Right kidney (tissue), 1 donor: ENCODE data around the gene CSF2RB.
A peak's percentile ranks its signal among the peaks of the same experiment; 100 is the strongest.

Experiments
- DNase-seq: peaks from one replicate; pipeline ENCODE4 v3.0.0-alpha.2; 2016

The CSF2RB gene

GRCh38 chr22:36921309-36922104, 8.1 kb downstream of the CSF2RB start:
- DNase-seq, result no peak

GRCh38 chr22:36922105-36922608, 8.7 kb downstream of the CSF2RB start:
- peak; percentile 48 for DNase-seq

DNA sequence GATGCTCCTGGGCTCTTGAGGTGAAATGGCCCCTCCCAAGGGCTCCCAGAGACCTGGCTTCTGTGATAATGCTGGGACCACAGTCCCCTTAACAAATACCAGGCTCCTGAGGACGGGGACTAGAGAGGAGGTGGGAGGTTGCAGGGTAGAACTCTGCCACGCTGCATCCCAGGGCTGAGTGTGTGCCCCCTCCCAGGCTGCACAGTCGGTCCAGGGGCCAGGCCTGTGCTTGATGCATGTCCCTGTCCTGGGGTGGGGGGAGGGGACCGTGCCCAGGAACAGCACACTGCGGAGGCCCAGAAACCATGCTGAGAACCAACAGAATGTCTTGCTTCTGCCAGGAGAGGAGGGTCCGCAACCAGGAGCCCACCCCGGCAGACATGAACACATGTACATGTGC, 9.3 kb downstream of the CSF2RB start:
- no peak for DNase-seq

DNA sequence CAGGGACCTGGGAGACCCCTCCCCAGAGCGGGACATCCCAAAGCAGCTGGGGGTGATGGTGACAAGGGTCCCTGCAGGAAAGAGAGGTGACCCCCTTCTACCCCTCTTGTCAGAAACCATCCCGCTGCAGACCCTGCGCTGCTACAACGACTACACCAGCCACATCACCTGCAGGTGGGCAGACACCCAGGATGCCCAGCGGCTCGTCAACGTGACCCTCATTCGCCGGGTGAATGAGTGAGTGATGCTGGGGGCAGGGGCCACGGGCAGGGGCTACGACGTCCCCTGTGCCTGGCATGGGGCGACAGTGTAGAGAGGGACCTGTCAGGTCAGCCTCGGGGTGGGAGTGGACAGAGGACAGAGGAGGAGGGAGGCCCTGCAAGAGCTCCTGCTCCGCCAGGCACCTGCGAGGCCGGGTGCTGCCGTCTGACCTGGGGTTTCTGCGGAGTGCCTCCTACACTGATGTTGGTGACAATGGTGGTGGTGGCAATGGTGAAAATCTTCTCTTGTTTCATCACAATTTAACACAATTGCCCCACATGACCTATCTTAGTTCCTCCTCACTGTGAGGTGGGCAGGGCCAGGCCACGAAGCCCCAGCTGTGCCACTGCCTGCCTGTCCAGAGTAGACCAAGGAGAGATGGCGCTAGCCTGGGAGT, 9.8 kb downstream of the CSF2RB start:
- DNase-seq, result no peak

GRCh38 chr22:36924151-36924698, 10.8 kb downstream of the CSF2RB start:
- DNase-seq, result no peak

GRCh38 chr22:36925388-36926290, 12.2 kb downstream of the CSF2RB start:
- no peak for DNase-seq

DNA sequence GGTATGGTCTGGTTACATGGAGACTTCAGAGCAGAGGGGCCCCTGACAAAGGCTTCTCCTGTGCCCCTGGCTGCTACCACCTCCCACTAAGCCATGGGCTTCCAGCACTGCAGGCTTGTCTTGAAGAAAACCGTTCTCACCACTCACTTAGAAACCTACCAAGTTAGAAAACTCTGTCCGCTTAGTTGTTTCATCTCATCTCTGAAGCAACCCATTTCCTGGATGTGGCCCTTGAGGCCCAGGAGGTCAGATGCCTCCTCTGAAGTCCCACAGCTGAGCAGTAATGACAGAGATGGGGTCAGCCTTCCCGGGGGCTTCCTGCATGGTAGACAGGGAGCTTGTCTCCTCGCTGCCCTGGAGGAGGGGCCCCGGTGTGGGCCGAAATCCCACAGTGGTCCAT, 12.9 kb downstream of the CSF2RB start:
- DNase-seq, result no peak

GRCh38 chr22:36926721-36927435, 13.4 kb downstream of the CSF2RB start:
- no peak for DNase-seq

GRCh38 chr22:36927671-36928070, 14.2 kb downstream of the CSF2RB start:
- no peak for DNase-seq

DNA sequence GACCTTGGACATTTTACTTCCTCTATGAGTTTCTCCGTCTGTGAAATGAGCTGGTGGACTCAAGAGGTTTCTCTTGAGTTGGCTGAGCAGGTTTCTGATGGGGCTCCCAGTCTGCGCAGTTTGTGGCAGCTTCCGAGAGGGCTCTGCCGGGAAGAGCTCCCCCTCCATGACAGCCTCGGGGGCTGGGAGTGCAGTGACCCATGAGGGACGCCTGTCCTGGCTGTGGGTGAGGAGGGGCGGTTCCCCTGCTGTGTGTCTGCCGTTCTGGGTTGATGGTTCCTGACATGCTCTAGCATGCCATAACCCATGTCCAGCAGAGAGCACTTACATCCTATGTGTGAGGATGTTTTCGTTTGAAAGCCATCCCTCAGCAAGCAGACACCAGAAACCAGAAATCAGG, 14.8 kb downstream of the CSF2RB start:
- DNase-seq, result no peak

GRCh38 chr22:36928786-36929535, 15.5 kb downstream of the CSF2RB start:
- no peak for DNase-seq

DNA sequence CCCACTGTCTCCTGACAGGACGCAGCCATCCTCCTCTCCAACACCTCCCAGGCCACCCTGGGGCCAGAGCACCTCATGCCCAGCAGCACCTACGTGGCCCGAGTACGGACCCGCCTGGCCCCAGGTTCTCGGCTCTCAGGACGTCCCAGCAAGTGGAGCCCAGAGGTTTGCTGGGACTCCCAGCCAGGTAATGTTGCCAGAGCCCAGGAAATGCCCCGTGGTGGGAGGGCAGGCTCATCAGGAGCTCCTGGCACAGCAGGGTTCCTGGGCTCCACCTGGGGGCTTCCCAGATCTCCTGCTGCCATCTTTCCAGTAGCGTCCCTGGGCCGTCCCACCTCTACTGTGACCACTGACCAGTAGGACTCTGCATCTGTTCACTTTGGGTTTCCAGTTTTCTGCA, 16.2 kb downstream of the CSF2RB start:
- DNase-seq, result no peak

- DNase-seq, result no peak
These were observed 16.9 kb downstream of the CSF2RB start for GRCh38 chr22:36930041-36930935.

GRCh38 chr22:36931446-36931845, 18.0 kb downstream of the CSF2RB start:
- DNase-seq, result no peak

- DNase-seq, result no peak
These were observed 20.4 kb downstream of the CSF2RB start for GRCh38 chr22:36933629-36934417.

- no peak for DNase-seq
These were observed 21.2 kb downstream of the CSF2RB start for GRCh38 chr22:36934418-36935312.

GRCh38 chr22:36935313-36935610, 21.8 kb downstream of the CSF2RB start:
- DNase-seq, result no peak

GRCh38 chr22:36935694-36936093, 22.3 kb downstream of the CSF2RB start:
- DNase-seq, result no peak
